Ovary (tissue), 3 donors: ENCODE measurements around the gene SNX27.
"Not testable (repeated sequence)": the region's sequence is repeated elsewhere in the genome, so short reads cannot be mapped to it uniquely, and the experiment has no call there.

Source experiments
- EP300 ChIP-seq: sonication (generic); formaldehyde crosslinking; IDR thresholded peaks from one replicate; pipeline ENCODE4 v1.6.1; 2017; ENCODE audit warnings: antibody characterized with exemption
- POLR2A ChIP-seq: fragments of 450-650 bp; IDR thresholded peaks from one replicate; pipeline ENCODE4 v1.6.1; 2017; ENCODE audit warnings: antibody characterized with exemption, mild to moderate bottlenecking, moderate library complexity
- TF ChIP-seq, protein P1 (sequence below), 3 donors: fragments of 450-650 bp in 2 of 3; fragments of 200-600 bp in 1 of 3; IDR thresholded peaks; one replicate each; pipeline versions ENCODE4 v1.5.1 to v1.8.0; 2016 to 2022; ENCODE audit warnings: antibody characterized with exemption in 3 of 3, mild to moderate bottlenecking in 1 of 3
- donor health status: DM: no; HTN: no; CAD: no.

DNA sequence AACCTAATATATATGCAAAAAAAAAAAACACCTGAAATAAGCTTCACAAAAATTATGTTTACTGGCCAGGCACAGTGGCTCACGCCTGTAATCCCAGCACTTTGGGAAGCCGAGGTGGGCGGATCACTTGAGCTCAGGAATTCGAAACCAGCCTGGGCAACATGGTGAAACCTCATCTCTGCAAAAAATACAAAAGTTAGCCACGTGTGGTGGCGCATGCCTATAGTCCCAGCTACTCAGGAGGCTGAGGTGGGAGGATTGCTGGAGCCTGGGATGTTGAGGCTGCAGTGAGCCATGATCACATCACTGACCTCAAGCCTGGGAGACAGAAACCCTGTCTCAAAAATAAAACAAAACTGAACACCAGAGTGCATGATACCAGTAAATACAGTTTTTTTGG, 7.1 kb downstream of the SNX27 start:
- not testable (repeated sequence) for TF ChIP-seq POLR2A, EP300
- TF ChIP-seq, protein P1, sequence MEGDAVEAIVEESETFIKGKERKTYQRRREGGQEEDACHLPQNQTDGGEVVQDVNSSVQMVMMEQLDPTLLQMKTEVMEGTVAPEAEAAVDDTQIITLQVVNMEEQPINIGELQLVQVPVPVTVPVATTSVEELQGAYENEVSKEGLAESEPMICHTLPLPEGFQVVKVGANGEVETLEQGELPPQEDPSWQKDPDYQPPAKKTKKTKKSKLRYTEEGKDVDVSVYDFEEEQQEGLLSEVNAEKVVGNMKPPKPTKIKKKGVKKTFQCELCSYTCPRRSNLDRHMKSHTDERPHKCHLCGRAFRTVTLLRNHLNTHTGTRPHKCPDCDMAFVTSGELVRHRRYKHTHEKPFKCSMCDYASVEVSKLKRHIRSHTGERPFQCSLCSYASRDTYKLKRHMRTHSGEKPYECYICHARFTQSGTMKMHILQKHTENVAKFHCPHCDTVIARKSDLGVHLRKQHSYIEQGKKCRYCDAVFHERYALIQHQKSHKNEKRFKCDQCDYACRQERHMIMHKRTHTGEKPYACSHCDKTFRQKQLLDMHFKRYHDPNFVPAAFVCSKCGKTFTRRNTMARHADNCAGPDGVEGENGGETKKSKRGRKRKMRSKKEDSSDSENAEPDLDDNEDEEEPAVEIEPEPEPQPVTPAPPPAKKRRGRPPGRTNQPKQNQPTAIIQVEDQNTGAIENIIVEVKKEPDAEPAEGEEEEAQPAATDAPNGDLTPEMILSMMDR (IDR thresholded peaks at IDR 0.05) = not testable (repeated sequence)
